H1 (cell line): ENCODE results near the gene MYOM1. TPM values are rescaled to one million over a fixed set of nuclear protein-coding genes. Genes with fewer than 3 reads are reported as not detected.

Experiments
- CTCF ChIA-PET: fragments of 300-600 bp; sonication (Branson Sonifier 250); formaldehyde crosslinking; loops from one replicate; lab custom pipeline; 2021; ENCODE audit not compliant: partially characterized antibody; lab: Charles Lee
- POLR2A ChIA-PET: fragments of 300-600 bp; sonication (Branson Sonifier 250); formaldehyde crosslinking; loops from one replicate; lab custom pipeline; 2021; ENCODE audit warnings: inconsistent platforms; ENCODE audit not compliant: partially characterized antibody; lab: Charles Lee
- DNase-seq, 2 experiments: peaks; one replicate each; pipeline versions ENCODE4 v3.0.0 to v3.0.0-alpha.2; 2010 to 2022; ENCODE audit warnings: low spot score in 2 of 2, low read depth in 1 of 2, mixed read lengths in 1 of 2
- FAIRE-seq: peaks from 2 replicates; lab custom pipeline; 2011; peaks lifted over from hg19 to GRCh38; lab: Jason Lieb, UNC
- H2AFZ ChIP-seq: 2 replicates; pipeline ENCODE4 v1.8.1; 2012; ENCODE audit warnings: low read length, inconsistent platforms
- H2AK5ac ChIP-seq: 2 replicates; pipeline ENCODE4 v1.6.1; 2013; ENCODE audit warnings: low read depth, low read length
- H2BK120ac ChIP-seq: replicated peaks from 2 replicates; pipeline ENCODE3; 2013; ENCODE audit warnings: low read depth, low read length, inconsistent platforms
- H2BK12ac ChIP-seq: 2 replicates; pipeline ENCODE4 v1.6.1; 2013; ENCODE audit warnings: low read depth, low read length
- H2BK15ac ChIP-seq: 2 replicates; pipeline ENCODE4 v1.6.1; 2013; ENCODE audit warnings: low read length
- H2BK20ac ChIP-seq: 2 replicates; pipeline ENCODE4 v1.6.1; 2013; ENCODE audit warnings: low read length
- H2BK5ac ChIP-seq: 2 replicates; pipeline ENCODE4 v1.6.1; 2013; ENCODE audit warnings: low read depth, low read length
- H3K14ac ChIP-seq: 2 replicates; pipeline ENCODE4 v1.6.1; 2013; ENCODE audit warnings: inconsistent platforms; ENCODE audit not compliant: insufficient read length
- H3K18ac ChIP-seq: 2 replicates; pipeline ENCODE4 v1.6.1; 2013; ENCODE audit warnings: low read length; ENCODE audit errors: extremely low read depth
- H3K23ac ChIP-seq: 2 replicates; pipeline ENCODE4 v1.6.1; 2013; ENCODE audit warnings: inconsistent platforms; ENCODE audit not compliant: insufficient read length
- H3K23me2 ChIP-seq: 2 replicates; pipeline ENCODE4 v1.6.1; 2013; ENCODE audit warnings: low read depth, low read length
- H3K27ac ChIP-seq: 2 replicates; pipeline ENCODE4 v1.6.1; 2011; ENCODE audit warnings: low read depth, low read length, inconsistent platforms
- H3K27me3 ChIP-seq, 4 experiments: replicated peaks in 1 of 4; 1 replicate in 1 of 4; 2 replicates in 3 of 4; pipeline versions ENCODE4 v1.6.1 to v1.8.1; 2011 to 2013; ENCODE audit warnings: low read length in 3 of 4, mild to moderate bottlenecking in 3 of 4, inconsistent platforms in 2 of 4, mixed read lengths in 2 of 4, moderate library complexity in 1 of 4; ENCODE audit not compliant: control insufficient read depth in 3 of 4, insufficient read depth in 3 of 4; ENCODE audit errors: extremely low read depth in 1 of 4
- H3K36me3 ChIP-seq, 4 experiments: 2 replicates each; pipeline versions ENCODE4 v1.6.1 to v1.8.1; 2011 to 2013; ENCODE audit warnings: mild to moderate bottlenecking in 4 of 4, low read length in 3 of 4, moderate library complexity in 2 of 4, control low read depth in 1 of 4, inconsistent platforms in 1 of 4; ENCODE audit not compliant: insufficient read depth in 4 of 4, control insufficient read depth in 2 of 4
- H3K4ac ChIP-seq: replicated peaks from 2 replicates; pipeline ENCODE3; 2013; ENCODE audit warnings: low read length, low read depth, mixed read lengths, inconsistent platforms; ENCODE audit not compliant: insufficient read length
- H3K4me1 ChIP-seq, 4 experiments: replicated peaks in 1 of 4; 1 replicate in 1 of 4; 2 replicates in 3 of 4; pipeline versions ENCODE4 v1.6.1 to v1.8.1; 2011 to 2013; ENCODE audit warnings: low read length in 3 of 4, inconsistent platforms in 2 of 4, mixed read lengths in 1 of 4; ENCODE audit not compliant: insufficient read depth in 4 of 4, control insufficient read depth in 3 of 4
- H3K4me2 ChIP-seq, 2 experiments: 2 replicates each; pipeline versions ENCODE4 v1.6.1 to v1.8.1; 2011 to 2013; ENCODE audit warnings: low read depth in 2 of 2, low read length in 2 of 2, control low read depth in 1 of 2, inconsistent platforms in 1 of 2, mild to moderate bottlenecking in 1 of 2; ENCODE audit not compliant: insufficient read depth in 1 of 2
- H3K4me3 ChIP-seq, 4 experiments: fragments of 200-600, 300-600 bp in 1 of 4; sonication (generic), shearing (Covaris generic), sonication (Bioruptor Twin) in 1 of 4; 2 replicates each; pipeline versions ENCODE4 v1.5.1 to v1.8.1; 2011 to 2016; ENCODE audit warnings: low read length in 4 of 4, low read depth in 3 of 4, control low read depth in 2 of 4, inconsistent platforms in 2 of 4, mild to moderate bottlenecking in 2 of 4, mixed read lengths in 1 of 4, moderate library complexity in 1 of 4; ENCODE audit not compliant: insufficient read depth in 2 of 4; ENCODE audit errors: extremely low read depth in 1 of 4
- H3K56ac ChIP-seq: replicated peaks from 2 replicates; pipeline ENCODE3; 2013; ENCODE audit warnings: low read depth, mild to moderate bottlenecking, mixed read lengths, low read length, inconsistent platforms; ENCODE audit not compliant: insufficient read length
- H3K79me1 ChIP-seq: 2 replicates; pipeline ENCODE4 v1.6.1; 2013; ENCODE audit warnings: low read depth, low read length, control low read depth
- H3K79me2 ChIP-seq, 2 experiments: 2 replicates each; pipeline versions ENCODE4 v1.6.1 to v1.8.1; 2012 to 2013; ENCODE audit warnings: low read length in 2 of 2, mild to moderate bottlenecking in 2 of 2, inconsistent platforms in 1 of 2; ENCODE audit not compliant: insufficient read depth in 2 of 2, control insufficient read depth in 1 of 2
- H3K9ac ChIP-seq, 4 experiments: replicated peaks in 1 of 4; 1 replicate in 1 of 4; 2 replicates in 3 of 4; pipeline versions ENCODE4 v1.6.1 to v1.8.1; 2011 to 2013; ENCODE audit warnings: low read depth in 3 of 4, low read length in 3 of 4, control low read depth in 2 of 4, mild to moderate bottlenecking in 2 of 4, moderate library complexity in 2 of 4, inconsistent platforms in 1 of 4; ENCODE audit errors: extremely low read depth in 1 of 4
- H3K9me3 ChIP-seq, 2 experiments: 2 replicates each; pipeline versions ENCODE4 v1.6.1 to v1.8.1; 2012 to 2013; ENCODE audit warnings: mild to moderate bottlenecking in 2 of 2, moderate library complexity in 2 of 2, control low read depth in 1 of 2, inconsistent platforms in 1 of 2, low read depth in 1 of 2, low read length in 1 of 2, mixed read lengths in 1 of 2; ENCODE audit not compliant: insufficient read depth in 2 of 2
- H4K20me1 ChIP-seq, 2 experiments: replicated peaks in 1 of 2; 2 replicates each; pipeline versions ENCODE3 to v1.8.1; 2011 to 2013; ENCODE audit warnings: inconsistent platforms in 2 of 2, low read length in 2 of 2, mild to moderate bottlenecking in 1 of 2; ENCODE audit not compliant: insufficient read depth in 2 of 2, control insufficient read depth in 1 of 2
- H4K5ac ChIP-seq: 2 replicates; pipeline ENCODE4 v1.6.1; 2013; ENCODE audit warnings: low read length, low read depth, mixed read lengths, inconsistent platforms; ENCODE audit not compliant: insufficient read length
- H4K8ac ChIP-seq: 2 replicates; pipeline ENCODE4 v1.8.0; 2013; ENCODE audit warnings: mild to moderate bottlenecking, moderate library complexity, low read length, inconsistent platforms; ENCODE audit not compliant: insufficient read depth; ENCODE audit errors: extremely low read depth
- H4K91ac ChIP-seq: replicated peaks from 2 replicates; pipeline ENCODE3; 2013; ENCODE audit warnings: low read length, mixed read lengths, inconsistent platforms; ENCODE audit not compliant: insufficient read length
- BCL11A ChIP-seq, 2 experiments: IDR thresholded peaks; one replicate each; pipeline ENCODE4 v1.6.1; 2011; ENCODE audit warnings: low read depth in 2 of 2, low read length in 2 of 2, mild to moderate bottlenecking in 2 of 2
- BRCA1 ChIP-seq: IDR thresholded peaks from 2 replicates; pipeline ENCODE4 v1.6.1; 2012; ENCODE audit warnings: low read depth, low read length, improper control_type of control experiment
- JUN ChIP-seq: IDR thresholded peaks from 2 replicates; pipeline ENCODE4 v1.6.1; 2011; ENCODE audit warnings: low read depth, mild to moderate bottlenecking, improper control_type of control experiment, low read length
- KDM5A ChIP-seq: fragments of 200-600 bp; IDR thresholded peaks from 2 replicates; pipeline ENCODE4 v1.7.1; 2012; ENCODE audit warnings: mild to moderate bottlenecking, low read length, inconsistent platforms, mixed read lengths
- NANOG ChIP-seq: IDR thresholded peaks from 2 replicates; pipeline ENCODE4 v1.6.1; 2011; ENCODE audit warnings: low read length, low read depth, mild to moderate bottlenecking, inconsistent platforms; ENCODE audit not compliant: insufficient read depth, poor library complexity, severe bottlenecking
- SAP30 ChIP-seq: fragments of 300-600 bp; sonication (generic); IDR thresholded peaks from 2 replicates; pipeline ENCODE4 v1.7.1; 2012; ENCODE audit warnings: low read length, moderate library complexity, mild to moderate bottlenecking, inconsistent platforms; ENCODE audit not compliant: insufficient read depth, insufficient replicate concordance
- SP1 ChIP-seq: IDR thresholded peaks from 2 replicates; pipeline ENCODE4 v1.6.1; 2011; ENCODE audit warnings: low read depth, low read length
- SP2 ChIP-seq: IDR thresholded peaks from 2 replicates; pipeline ENCODE4 v1.6.1; 2012; ENCODE audit warnings: mild to moderate bottlenecking, low read length, inconsistent platforms
- SUZ12 ChIP-seq: fragments of 200-600 bp; sonication (generic); IDR thresholded peaks from 2 replicates; pipeline ENCODE4 v1.6.1; 2012; ENCODE audit warnings: mild to moderate bottlenecking, inconsistent platforms, low read length, moderate library complexity, mixed read lengths
- WGBS, 2 experiments: shearing (Covaris generic) in 1 of 2; methylation state at CpG; one replicate each; pipeline versions ENCODE4 v1.1.6 to v1.1.7; 2013 to 2015; ENCODE audit warnings: low lambda C conversion rate in 2 of 2, mixed read lengths in 2 of 2, inconsistent platforms in 1 of 2, low coverage in 1 of 2, missing lambda C conversion rate in 1 of 2; ENCODE audit not compliant: insufficient replicate concordance in 2 of 2, insufficient coverage in 1 of 2, insufficient read length in 1 of 2; ENCODE audit errors: extremely low coverage in 1 of 2, missing lambda C conversion rate in 1 of 2; 5-methylcytosine and 5-hydroxymethylcytosine counted together
- polyA plus RNA-seq, 7 experiments: library from polyadenylated mRNA; depleted of rRNA in 3 of 7; stranded (reverse) in 5 of 7; unstranded in 2 of 7; fragments of >200 nt in 5 of 7; fragments of 200-250 nt in 2 of 7; gene quantifications; 1 replicate in 5 of 7; 2 replicates in 1 of 7; 4 replicates in 1 of 7; pipeline versions ENCODE4 v1.2.1 to v1.2.3, GENCODE V29; 2011 to 2013; ENCODE audit warnings: missing spikeins in 2 of 7, mixed read lengths in 2 of 7
- total RNA-seq: library from RNA; stranded (reverse); fragmentation: NEBNext Ultra II Directional; extraction: Animal tissue kit (Norgen Biotek cat#: 25700); gene quantifications from 2 replicates; pipeline ENCODE4 v1.2.1, GENCODE V29; 2021
- TF ChIP-seq, protein P1 (sequence below): IDR thresholded peaks from 2 replicates; pipeline ENCODE4 v1.6.1; 2011; ENCODE audit warnings: low read depth, mild to moderate bottlenecking, low read length; ENCODE audit not compliant: insufficient read depth
- TF ChIP-seq, protein P2 (sequence below), 3 experiments: IDR thresholded peaks; 1 replicate in 2 of 3; 2 replicates in 1 of 3; pipeline versions ENCODE4 v1.5.1 to v1.6.1; 2011; ENCODE audit warnings: low read length in 3 of 3, mild to moderate bottlenecking in 3 of 3, inconsistent platforms in 2 of 3, low read depth in 1 of 3, moderate library complexity in 1 of 3; ENCODE audit not compliant: insufficient read depth in 1 of 3; ENCODE audit errors: control extremely low read depth in 1 of 3

The MYOM1 gene
- total and polyA plus RNA-seq, 2 of the 8 experiments (the other 6 are each of a cell fraction or from before 2014, with no cell fraction given), result 0.06 to 0.32 TPM

DNA sequence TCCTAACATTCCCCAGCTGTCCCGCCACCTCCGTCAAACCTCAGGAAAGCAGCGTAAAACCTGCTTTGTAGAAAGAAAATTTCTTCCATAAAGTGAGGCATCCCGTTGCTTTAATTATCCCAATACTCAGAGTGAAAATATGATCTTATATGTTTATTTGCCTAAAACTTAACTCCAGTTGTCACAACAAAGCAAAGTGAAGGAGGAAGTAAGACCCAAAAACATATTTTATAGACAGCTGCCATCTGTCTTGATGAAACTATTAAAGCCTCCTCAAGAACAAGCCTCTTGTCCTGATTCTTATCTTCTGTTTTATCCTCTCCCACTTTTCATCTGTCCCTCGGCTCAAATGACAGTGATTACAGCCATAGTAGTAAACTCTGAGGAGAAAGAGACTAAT is 177.9 kb downstream of the MYOM1 start:
- no peak overlapping the region for H4K8ac ChIP-seq
- no peak overlapping the region for H3K56ac ChIP-seq
- H3K9ac ChIP-seq, result no peak overlapping the region
- H3K79me2 ChIP-seq, result no peaks in the 10 kb centered on the region
- H2AK5ac ChIP-seq, result no peak overlapping the region
- H3K9me3 ChIP-seq, result no peaks in the 10 kb centered on the region
- DNase-seq (no peak), FAIRE-seq (no peak)
- no peak overlapping the region for H2BK12ac ChIP-seq
- H2AFZ ChIP-seq, result no peak overlapping the region
- no peaks in the 10 kb centered on the region for H3K36me3 ChIP-seq
- no peaks in the 10 kb centered on the region for H3K4me1 ChIP-seq
- no peaks in the 10 kb centered on the region for H3K79me1 ChIP-seq
- ChIA-PET CTCF (interaction anchor here (0.8 to 1.8 kb wide), 3 partner anchors 20 to 94 kb away, joined by 3 to 6 read pairs (median 6); no protein-coding TSS in a partner anchor), POLR2A (interaction anchor here (0.6 kb wide), 1 partner anchor 43 kb away, joined by 5 read pairs; no protein-coding TSS in a partner anchor)
- no peak overlapping the region for H3K23ac ChIP-seq
- H4K20me1 ChIP-seq, result no peaks in the 10 kb centered on the region
- no peak overlapping the region for H3K4me2 ChIP-seq
- H3K4ac ChIP-seq, result no peak overlapping the region
- no peak overlapping the region for H2BK15ac ChIP-seq
- no peak overlapping the region for H3K18ac ChIP-seq
- WGBS, 2 experiments, result 91% methylated on average over 5 of the region's 5 CpGs; no CpG with 5 or more reads in 1 of the 2 experiments
- H3K27me3 ChIP-seq, result no peaks in the 10 kb centered on the region
- no peak overlapping the region for H2BK5ac ChIP-seq
- H2BK20ac ChIP-seq, result no peak overlapping the region
- no peak overlapping the region for H3K14ac ChIP-seq
- H2BK120ac ChIP-seq, result no peak overlapping the region
- no peaks in the 10 kb centered on the region for H3K23me2 ChIP-seq
- H3K27ac ChIP-seq, result no peak overlapping the region
- H4K91ac ChIP-seq, result no peak overlapping the region
- H3K4me3 ChIP-seq, result no peak overlapping the region
- no peak overlapping the region for H4K5ac ChIP-seq
- TF ChIP-seq, protein P1, sequence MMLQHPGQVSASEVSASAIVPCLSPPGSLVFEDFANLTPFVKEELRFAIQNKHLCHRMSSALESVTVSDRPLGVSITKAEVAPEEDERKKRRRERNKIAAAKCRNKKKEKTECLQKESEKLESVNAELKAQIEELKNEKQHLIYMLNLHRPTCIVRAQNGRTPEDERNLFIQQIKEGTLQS, result no peak
- TF ChIP-seq, protein P2, sequence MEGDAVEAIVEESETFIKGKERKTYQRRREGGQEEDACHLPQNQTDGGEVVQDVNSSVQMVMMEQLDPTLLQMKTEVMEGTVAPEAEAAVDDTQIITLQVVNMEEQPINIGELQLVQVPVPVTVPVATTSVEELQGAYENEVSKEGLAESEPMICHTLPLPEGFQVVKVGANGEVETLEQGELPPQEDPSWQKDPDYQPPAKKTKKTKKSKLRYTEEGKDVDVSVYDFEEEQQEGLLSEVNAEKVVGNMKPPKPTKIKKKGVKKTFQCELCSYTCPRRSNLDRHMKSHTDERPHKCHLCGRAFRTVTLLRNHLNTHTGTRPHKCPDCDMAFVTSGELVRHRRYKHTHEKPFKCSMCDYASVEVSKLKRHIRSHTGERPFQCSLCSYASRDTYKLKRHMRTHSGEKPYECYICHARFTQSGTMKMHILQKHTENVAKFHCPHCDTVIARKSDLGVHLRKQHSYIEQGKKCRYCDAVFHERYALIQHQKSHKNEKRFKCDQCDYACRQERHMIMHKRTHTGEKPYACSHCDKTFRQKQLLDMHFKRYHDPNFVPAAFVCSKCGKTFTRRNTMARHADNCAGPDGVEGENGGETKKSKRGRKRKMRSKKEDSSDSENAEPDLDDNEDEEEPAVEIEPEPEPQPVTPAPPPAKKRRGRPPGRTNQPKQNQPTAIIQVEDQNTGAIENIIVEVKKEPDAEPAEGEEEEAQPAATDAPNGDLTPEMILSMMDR (IDR thresholded peaks at IDR 0.05; ENCODE audit: control extremely low read depth in 1 of 3, insufficient read depth in 1 of 3, low read depth in 1 of 3, low read length in 3 of 3), result no peak
- TF ChIP-seq SAP30, result no peak
- no peak for TF ChIP-seq SP2
- TF ChIP-seq BCL11A (IDR thresholded peaks at IDR 0.05; ENCODE audit: low read depth in 2 of 2, low read length in 2 of 2), result no peak
- TF ChIP-seq NANOG, result no peak
- TF ChIP-seq JUN, result no peak
- TF ChIP-seq SP1, result no peak
- TF ChIP-seq SUZ12, result no peak
- TF ChIP-seq KDM5A, result no peak
- TF ChIP-seq BRCA1, result no peak
